ENCODE results near the gene ZCCHC3. TPM values are rescaled to one million over a fixed set of nuclear protein-coding genes. Genes with fewer than 3 reads are reported as not detected.

The ZCCHC3 gene, protein sequence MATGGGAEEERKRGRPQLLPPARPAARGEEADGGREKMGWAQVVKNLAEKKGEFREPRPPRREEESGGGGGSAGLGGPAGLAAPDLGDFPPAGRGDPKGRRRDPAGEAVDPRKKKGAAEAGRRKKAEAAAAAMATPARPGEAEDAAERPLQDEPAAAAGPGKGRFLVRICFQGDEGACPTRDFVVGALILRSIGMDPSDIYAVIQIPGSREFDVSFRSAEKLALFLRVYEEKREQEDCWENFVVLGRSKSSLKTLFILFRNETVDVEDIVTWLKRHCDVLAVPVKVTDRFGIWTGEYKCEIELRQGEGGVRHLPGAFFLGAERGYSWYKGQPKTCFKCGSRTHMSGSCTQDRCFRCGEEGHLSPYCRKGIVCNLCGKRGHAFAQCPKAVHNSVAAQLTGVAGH
- 65.8 and 66.3 TPM in 2 replicates for total RNA-seq (2014; rRNA removed; shearing (Covaris generic))
- polyA plus RNA-seq (2016; fragmentation: Nextera tagmentation; extraction: Ambion mirVana), result 26.5 and 31.3 TPM in 2 replicates
- long read RNA-seq, transcript ZCCHC3-201 (1 exons, 3,354 nt), result major isoform, 6 of 6 reads
- long read RNA-seq, partial matches to known transcripts, result 0 of 6 reads
- long read RNA-seq, other reads (novel, unspliced or antisense), result 0 of 6 reads

DNA sequence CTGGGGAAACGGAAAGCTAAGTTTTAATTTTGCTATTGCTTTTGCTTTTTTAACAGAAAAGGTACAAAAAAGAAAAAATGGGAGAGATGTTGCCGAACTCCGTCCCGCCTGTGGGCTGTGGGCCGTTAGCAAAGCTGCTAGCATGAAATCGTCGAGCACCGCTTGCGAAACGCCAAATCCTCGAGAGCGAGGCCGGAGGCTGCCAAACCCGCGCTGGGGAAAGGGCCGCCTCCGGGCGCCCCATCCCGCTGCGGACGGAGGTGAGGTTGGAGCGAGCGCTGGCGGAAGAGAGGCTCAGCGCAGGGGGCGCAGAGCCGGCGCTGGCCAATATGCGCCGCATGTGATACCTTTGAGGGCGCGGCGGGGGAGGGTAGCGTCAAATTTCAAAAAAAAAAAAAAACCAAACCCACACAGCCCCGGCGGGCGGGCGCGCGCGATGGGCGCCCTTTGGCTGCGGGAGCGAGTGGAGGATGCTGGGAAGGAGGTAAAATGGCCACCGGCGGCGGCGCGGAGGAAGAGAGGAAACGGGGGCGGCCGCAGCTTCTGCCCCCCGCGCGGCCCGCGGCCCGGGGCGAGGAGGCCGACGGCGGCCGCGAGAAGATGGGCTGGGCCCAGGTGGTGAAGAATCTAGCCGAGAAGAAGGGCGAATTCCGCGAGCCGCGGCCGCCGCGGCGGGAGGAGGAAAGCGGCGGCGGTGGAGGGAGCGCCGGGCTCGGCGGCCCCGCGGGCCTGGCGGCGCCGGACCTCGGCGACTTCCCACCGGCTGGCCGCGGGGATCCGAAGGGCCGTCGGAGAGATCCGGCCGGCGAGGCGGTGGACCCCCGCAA is at the start of gene ZCCHC3:
TSS of gene ZCCHC3 (plus strand) at position 473 of the 827 bp plus-strand sequence. CDS start at position 490, 17 bp downstream.
- DNase-seq (ENCODE audit: low spot score) (peak; percentile 97), ATAC-seq (peak; percentile 81)
- Mint-ChIP-seq H3K36me3 (ENCODE audit: low read depth) (peaks cover 39% of the 10 kb centered on the region), H3K27ac (peak within 1 kb of the TSS; percentile 98), H3K27me3 (ENCODE audit: insufficient read depth, low read depth, poor library complexity) (peaks cover 30% of the 10 kb centered on the region), H3K9me3 (peaks cover 5% of the 10 kb centered on the region), H3K4me1 (peaks cover 33% of the 10 kb centered on the region), H3K4me3 (peak within 1 kb of the TSS; percentile 98)
- Histone ChIP-seq H3K36me3 (ENCODE audit: insufficient read depth) (no peaks in the 10 kb centered on the region), H3K4me1 (ENCODE audit: insufficient read depth) (peaks cover 28% of the 10 kb centered on the region), H3K9me2 (ENCODE audit: insufficient read depth) (no peaks in the 10 kb centered on the region), H3F3A (replicated peaks; ENCODE audit: low read depth) (peaks cover 33% of the 10 kb centered on the region), H3K79me2 (replicated peaks; ENCODE audit: insufficient read depth) (peaks cover 41% of the 10 kb centered on the region), H3K27me3 (ENCODE audit: insufficient read depth) (peaks cover 31% of the 10 kb centered on the region), H4K20me1 (replicated peaks; ENCODE audit: insufficient read depth) (peaks cover 5% of the 10 kb centered on the region; the same call in 1 of the 2 replicates), H3K4me2 (peak within 1 kb of the TSS; percentile 81), H2AFZ (no peak within 1 kb of the TSS), H3K4me3 (peak within 1 kb of the TSS; percentile 97), H3K27ac (ENCODE audit: low read depth) (peak within 1 kb of the TSS; percentile 87)
- TF ChIP-seq, protein P1, sequence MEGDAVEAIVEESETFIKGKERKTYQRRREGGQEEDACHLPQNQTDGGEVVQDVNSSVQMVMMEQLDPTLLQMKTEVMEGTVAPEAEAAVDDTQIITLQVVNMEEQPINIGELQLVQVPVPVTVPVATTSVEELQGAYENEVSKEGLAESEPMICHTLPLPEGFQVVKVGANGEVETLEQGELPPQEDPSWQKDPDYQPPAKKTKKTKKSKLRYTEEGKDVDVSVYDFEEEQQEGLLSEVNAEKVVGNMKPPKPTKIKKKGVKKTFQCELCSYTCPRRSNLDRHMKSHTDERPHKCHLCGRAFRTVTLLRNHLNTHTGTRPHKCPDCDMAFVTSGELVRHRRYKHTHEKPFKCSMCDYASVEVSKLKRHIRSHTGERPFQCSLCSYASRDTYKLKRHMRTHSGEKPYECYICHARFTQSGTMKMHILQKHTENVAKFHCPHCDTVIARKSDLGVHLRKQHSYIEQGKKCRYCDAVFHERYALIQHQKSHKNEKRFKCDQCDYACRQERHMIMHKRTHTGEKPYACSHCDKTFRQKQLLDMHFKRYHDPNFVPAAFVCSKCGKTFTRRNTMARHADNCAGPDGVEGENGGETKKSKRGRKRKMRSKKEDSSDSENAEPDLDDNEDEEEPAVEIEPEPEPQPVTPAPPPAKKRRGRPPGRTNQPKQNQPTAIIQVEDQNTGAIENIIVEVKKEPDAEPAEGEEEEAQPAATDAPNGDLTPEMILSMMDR (conservative IDR thresholded peaks at IDR 0.05; ENCODE audit: low read depth in 2 of 2), result no peak; a peak in 1 of 4 replicates
- TF ChIP-seq POLR2AphosphoS5 (IDR thresholded peaks at IDR 0.05; ENCODE audit: low read depth), result peak; percentile 63; the same call in 1 of the 2 replicates
- TF ChIP-seq, protein P2, sequence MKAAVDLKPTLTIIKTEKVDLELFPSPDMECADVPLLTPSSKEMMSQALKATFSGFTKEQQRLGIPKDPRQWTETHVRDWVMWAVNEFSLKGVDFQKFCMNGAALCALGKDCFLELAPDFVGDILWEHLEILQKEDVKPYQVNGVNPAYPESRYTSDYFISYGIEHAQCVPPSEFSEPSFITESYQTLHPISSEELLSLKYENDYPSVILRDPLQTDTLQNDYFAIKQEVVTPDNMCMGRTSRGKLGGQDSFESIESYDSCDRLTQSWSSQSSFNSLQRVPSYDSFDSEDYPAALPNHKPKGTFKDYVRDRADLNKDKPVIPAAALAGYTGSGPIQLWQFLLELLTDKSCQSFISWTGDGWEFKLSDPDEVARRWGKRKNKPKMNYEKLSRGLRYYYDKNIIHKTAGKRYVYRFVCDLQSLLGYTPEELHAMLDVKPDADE (IDR thresholded peaks at IDR 0.05), result no peak
- TF ChIP-seq EZH2phosphoT487 (IDR thresholded peaks at IDR 0.05; ENCODE audit: unreplicated experiment), result no peak
- TF ChIP-seq, protein P3, sequence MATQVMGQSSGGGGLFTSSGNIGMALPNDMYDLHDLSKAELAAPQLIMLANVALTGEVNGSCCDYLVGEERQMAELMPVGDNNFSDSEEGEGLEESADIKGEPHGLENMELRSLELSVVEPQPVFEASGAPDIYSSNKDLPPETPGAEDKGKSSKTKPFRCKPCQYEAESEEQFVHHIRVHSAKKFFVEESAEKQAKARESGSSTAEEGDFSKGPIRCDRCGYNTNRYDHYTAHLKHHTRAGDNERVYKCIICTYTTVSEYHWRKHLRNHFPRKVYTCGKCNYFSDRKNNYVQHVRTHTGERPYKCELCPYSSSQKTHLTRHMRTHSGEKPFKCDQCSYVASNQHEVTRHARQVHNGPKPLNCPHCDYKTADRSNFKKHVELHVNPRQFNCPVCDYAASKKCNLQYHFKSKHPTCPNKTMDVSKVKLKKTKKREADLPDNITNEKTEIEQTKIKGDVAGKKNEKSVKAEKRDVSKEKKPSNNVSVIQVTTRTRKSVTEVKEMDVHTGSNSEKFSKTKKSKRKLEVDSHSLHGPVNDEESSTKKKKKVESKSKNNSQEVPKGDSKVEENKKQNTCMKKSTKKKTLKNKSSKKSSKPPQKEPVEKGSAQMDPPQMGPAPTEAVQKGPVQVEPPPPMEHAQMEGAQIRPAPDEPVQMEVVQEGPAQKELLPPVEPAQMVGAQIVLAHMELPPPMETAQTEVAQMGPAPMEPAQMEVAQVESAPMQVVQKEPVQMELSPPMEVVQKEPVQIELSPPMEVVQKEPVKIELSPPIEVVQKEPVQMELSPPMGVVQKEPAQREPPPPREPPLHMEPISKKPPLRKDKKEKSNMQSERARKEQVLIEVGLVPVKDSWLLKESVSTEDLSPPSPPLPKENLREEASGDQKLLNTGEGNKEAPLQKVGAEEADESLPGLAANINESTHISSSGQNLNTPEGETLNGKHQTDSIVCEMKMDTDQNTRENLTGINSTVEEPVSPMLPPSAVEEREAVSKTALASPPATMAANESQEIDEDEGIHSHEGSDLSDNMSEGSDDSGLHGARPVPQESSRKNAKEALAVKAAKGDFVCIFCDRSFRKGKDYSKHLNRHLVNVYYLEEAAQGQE (IDR thresholded peaks at IDR 0.05; ENCODE audit: unreplicated experiment), result no peak
- no peak for TF ChIP-seq JUNB (IDR thresholded peaks at IDR 0.05; ENCODE audit: unreplicated experiment)
- TF ChIP-seq EZH2 (IDR thresholded peaks at IDR 0.05; ENCODE audit: low read depth, unreplicated experiment), result no peak
- no peak for TF ChIP-seq ZNF114 (CRISPR knock-in tag; IDR thresholded peaks at IDR 0.05)
- TF ChIP-seq CREB1 (CRISPR knock-in tag; IDR thresholded peaks at IDR 0.05; ENCODE audit: low read depth), result peak; percentile 65
- TF ChIP-seq NANOG (IDR thresholded peaks at IDR 0.05; ENCODE audit: borderline replicate concordance), result no peak; the same call in 1 of the 2 replicates

Data from GM23338 (cell line).